ENCODE results near the gene MEGF11. TPM values are rescaled to one million over a fixed set of nuclear protein-coding genes. Genes with fewer than 3 reads are reported as not detected.

The MEGF11 gene
- total RNA-seq, 1 experiment from 2014 or later, result 0.03 TPM

GRCh38 chr15:66241087-66241907 lies 12.3 kb downstream of the MEGF11 start:
- Histone ChIP-seq H3K4me3 (no peak overlapping the region), H3K36me3 (no peaks in the 10 kb centered on the region), H3K27me3 (replicated peaks) (peaks cover 42% of the 10 kb centered on the region), H3K4me1 (replicated peaks) (no peaks in the 10 kb centered on the region), H3K9me3 (replicated peaks) (no peaks in the 10 kb centered on the region), H3K27ac (no peak overlapping the region)
- no peak for DNase-seq (ENCODE audit: low read depth in 1 of 2, low spot score in 2 of 2)

- H3K4me3 ChIP-seq, result no peak overlapping the region
- H3K4me1 ChIP-seq (replicated peaks), result no peaks in the 10 kb centered on the region
- no peaks in the 10 kb centered on the region for H3K9me3 ChIP-seq (replicated peaks)
- DNase-seq (ENCODE audit: low read depth in 1 of 2, low spot score in 2 of 2), result no peak
- H3K27me3 ChIP-seq (replicated peaks), result peaks cover 44% of the 10 kb centered on the region
- H3K27ac ChIP-seq, result no peak overlapping the region
- no peaks in the 10 kb centered on the region for H3K36me3 ChIP-seq
Observed at GRCh38 chr15:66240240-66240794, 13.2 kb downstream of the MEGF11 start.

- Histone ChIP-seq H3K36me3 (no peaks in the 10 kb centered on the region), H3K4me1 (replicated peaks) (no peaks in the 10 kb centered on the region), H3K27ac (no peak overlapping the region), H3K9me3 (replicated peaks) (no peaks in the 10 kb centered on the region), H3K27me3 (replicated peaks) (peaks cover 37% of the 10 kb centered on the region), H3K4me3 (no peak overlapping the region)
- no peak for DNase-seq (ENCODE audit: low read depth in 1 of 2, low spot score in 2 of 2)
Observed at GRCh38 chr15:66239514-66239913, 14.0 kb downstream of the MEGF11 start.

GRCh38 chr15:66238318-66238717 lies 15.2 kb downstream of the MEGF11 start:
- no peak overlapping the region for H3K27ac ChIP-seq
- H3K9me3 ChIP-seq (replicated peaks), result no peaks in the 10 kb centered on the region
- no peak overlapping the region for H3K4me3 ChIP-seq
- H3K27me3 ChIP-seq (replicated peaks), result peaks cover 28% of the 10 kb centered on the region
- H3K4me1 ChIP-seq (replicated peaks), result no peaks in the 10 kb centered on the region
- H3K36me3 ChIP-seq, result no peaks in the 10 kb centered on the region
- DNase-seq (ENCODE audit: low read depth in 1 of 2, low spot score in 2 of 2), result no peak

GRCh38 chr15:66237513-66238235 lies 15.9 kb downstream of the MEGF11 start:
- Histone ChIP-seq H3K4me3 (no peak overlapping the region), H3K9me3 (replicated peaks) (no peaks in the 10 kb centered on the region), H3K27ac (no peak overlapping the region), H3K36me3 (no peaks in the 10 kb centered on the region), H3K27me3 (replicated peaks) (peaks cover 28% of the 10 kb centered on the region), H3K4me1 (replicated peaks) (no peaks in the 10 kb centered on the region)
- no peak for DNase-seq (ENCODE audit: low read depth in 1 of 2, low spot score in 2 of 2)

- no peaks in the 10 kb centered on the region for H3K9me3 ChIP-seq (replicated peaks)
- DNase-seq (ENCODE audit: low read depth in 1 of 2, low spot score in 2 of 2), result no peak
- H3K4me1 ChIP-seq (replicated peaks), result no peaks in the 10 kb centered on the region
- peaks cover 26% of the 10 kb centered on the region for H3K27me3 ChIP-seq (replicated peaks)
- no peaks in the 10 kb centered on the region for H3K36me3 ChIP-seq
- H3K27ac ChIP-seq, result no peak overlapping the region
- H3K4me3 ChIP-seq, result no peak overlapping the region
Observed at GRCh38 chr15:66236806-66237375, 16.7 kb downstream of the MEGF11 start.

GRCh38 chr15:66235866-66236265 lies 17.7 kb downstream of the MEGF11 start:
- H3K4me1 ChIP-seq (replicated peaks), result no peaks in the 10 kb centered on the region
- no peaks in the 10 kb centered on the region for H3K36me3 ChIP-seq
- no peaks in the 10 kb centered on the region for H3K9me3 ChIP-seq (replicated peaks)
- H3K27me3 ChIP-seq (replicated peaks), result peaks cover 24% of the 10 kb centered on the region
- no peak overlapping the region for H3K4me3 ChIP-seq
- no peak overlapping the region for H3K27ac ChIP-seq
- no peak for DNase-seq (ENCODE audit: low read depth in 1 of 2, low spot score in 2 of 2)

- H3K36me3 ChIP-seq, result no peaks in the 10 kb centered on the region
- no peak overlapping the region for H3K27ac ChIP-seq
- peaks cover 22% of the 10 kb centered on the region for H3K27me3 ChIP-seq (replicated peaks)
- no peak for DNase-seq (ENCODE audit: low read depth in 1 of 2, low spot score in 2 of 2)
- no peaks in the 10 kb centered on the region for H3K4me1 ChIP-seq (replicated peaks)
- H3K4me3 ChIP-seq, result no peak overlapping the region
- no peaks in the 10 kb centered on the region for H3K9me3 ChIP-seq (replicated peaks)
Observed at GRCh38 chr15:66234798-66235197, 18.8 kb downstream of the MEGF11 start.

GRCh38 chr15:66233487-66234415 lies 19.8 kb downstream of the MEGF11 start:
- no peak for DNase-seq (ENCODE audit: low read depth in 1 of 2, low spot score in 2 of 2)
- Histone ChIP-seq H3K4me1 (replicated peaks) (no peaks in the 10 kb centered on the region), H3K27me3 (replicated peaks) (peaks cover 25% of the 10 kb centered on the region), H3K4me3 (no peak overlapping the region), H3K9me3 (replicated peaks) (no peaks in the 10 kb centered on the region), H3K27ac (no peak overlapping the region), H3K36me3 (no peaks in the 10 kb centered on the region)

GRCh38 chr15:66232267-66232625 lies 21.3 kb downstream of the MEGF11 start:
- no peaks in the 10 kb centered on the region for H3K9me3 ChIP-seq (replicated peaks)
- H3K27me3 ChIP-seq (replicated peaks), result peaks cover 21% of the 10 kb centered on the region
- no peaks in the 10 kb centered on the region for H3K4me1 ChIP-seq (replicated peaks)
- DNase-seq (ENCODE audit: low read depth in 1 of 2, low spot score in 2 of 2), result no peak
- H3K36me3 ChIP-seq, result no peaks in the 10 kb centered on the region
- H3K27ac ChIP-seq, result no peak overlapping the region
- H3K4me3 ChIP-seq, result no peak overlapping the region

- Histone ChIP-seq H3K27ac (no peak overlapping the region), H3K36me3 (no peaks in the 10 kb centered on the region), H3K4me1 (replicated peaks) (no peaks in the 10 kb centered on the region), H3K9me3 (replicated peaks) (no peaks in the 10 kb centered on the region), H3K27me3 (replicated peaks) (peaks cover 20% of the 10 kb centered on the region), H3K4me3 (no peak overlapping the region)
- no peak for DNase-seq (ENCODE audit: low read depth in 1 of 2, low spot score in 2 of 2)
Observed at GRCh38 chr15:66231394-66232266, 21.9 kb downstream of the MEGF11 start.

GRCh38 chr15:66229790-66230465 lies 23.6 kb downstream of the MEGF11 start:
- H3K36me3 ChIP-seq, result no peaks in the 10 kb centered on the region
- DNase-seq (ENCODE audit: low read depth in 1 of 2, low spot score in 2 of 2), result no peak
- H3K27ac ChIP-seq, result no peak overlapping the region
- no peaks in the 10 kb centered on the region for H3K9me3 ChIP-seq (replicated peaks)
- peaks cover 14% of the 10 kb centered on the region for H3K27me3 ChIP-seq (replicated peaks)
- H3K4me3 ChIP-seq, result no peak overlapping the region
- no peaks in the 10 kb centered on the region for H3K4me1 ChIP-seq (replicated peaks)

Measured in SJSA1 (cell line).